GM12878 (cell line): ENCODE results near the gene BBS1. TPM values are rescaled to one million over a fixed set of nuclear protein-coding genes. Genes with fewer than 3 reads are reported as not detected.

Source experiments
- ATAC-seq: fragments of 200-7000 bp; cut with Tn5 transposase; 3 replicates; pipeline ENCODE4 v1.9.1; 2020; ENCODE audit warnings: mild to moderate bottlenecking, moderate library complexity
- BruUV-seq: library from RNA; stranded (reverse); fragments of 400-500 nt; replicated peaks from 2 replicates; lab custom pipeline; 2021; lab: Mats Ljungman, UMichigan
- CTCF ChIA-PET: fragments of 300-600 bp; sonication (Branson Sonifier 250); formaldehyde crosslinking; extraction: SDS; loops from one replicate; lab custom pipeline; 2021; ENCODE audit warnings: inconsistent platforms; lab: Yijun Ruan, JAX
- POLR2A ChIA-PET: fragments of 350-600 bp; formaldehyde crosslinking; extraction: SDS; loops from one replicate; lab custom pipeline; 2021; ENCODE audit warnings: inconsistent platforms; lab: Charles Lee
- RAD21 ChIA-PET: fragments of 300-600 bp; sonication (Branson Sonifier 250); formaldehyde crosslinking; loops from one replicate; lab custom pipeline; 2023; ENCODE audit warnings: antibody characterized with exemption; ENCODE audit not compliant: unreplicated experiment; lab: Charles Lee
- SMC1A ChIA-PET: fragments of 300-600 bp; sonication (Branson Sonifier 250); formaldehyde crosslinking; loops from one replicate; lab custom pipeline; 2023; ENCODE audit not compliant: unreplicated experiment, uncharacterized antibody; lab: Charles Lee
- DNase-seq: peaks from one replicate; pipeline ENCODE4 v3.0.0-alpha.2; 2011; ENCODE audit warnings: low read depth, low spot score
- FAIRE-seq: peaks from 3 replicates; lab custom pipeline; 2011; peaks lifted over from hg19 to GRCh38; lab: Jason Lieb, UNC
- H2AFZ ChIP-seq: 2 replicates; pipeline ENCODE4 v1.6.0; 2011; ENCODE audit warnings: low read depth, low read length, control low read depth; ENCODE audit not compliant: control insufficient read depth
- H3K27ac ChIP-seq: 2 replicates; pipeline ENCODE4 v1.5.1; 2011; ENCODE audit warnings: control low read depth; ENCODE audit not compliant: control insufficient read depth, insufficient read depth
- H3K27me3 ChIP-seq, 2 experiments: replicated peaks in 1 of 2; 2 replicates each; pipeline versions ENCODE4 v1.6.0 to v1.6.1; 2011; ENCODE audit warnings: low read length in 1 of 2; ENCODE audit not compliant: control insufficient read depth in 2 of 2, insufficient read depth in 2 of 2
- H3K36me3 ChIP-seq, 2 experiments: 2 replicates each; pipeline ENCODE4 v1.5.1; 2011; ENCODE audit warnings: low read length in 1 of 2; ENCODE audit not compliant: control insufficient read depth in 2 of 2, insufficient read depth in 2 of 2
- H3K4me1 ChIP-seq: 2 replicates; pipeline ENCODE4 v1.6.1; 2011; ENCODE audit warnings: mild to moderate bottlenecking, low read length, moderate library complexity, mixed read lengths; ENCODE audit not compliant: control insufficient read depth, insufficient read depth
- H3K4me2 ChIP-seq: 2 replicates; pipeline ENCODE4 v1.6.0; 2011; ENCODE audit warnings: control low read depth; ENCODE audit not compliant: control insufficient read depth, insufficient read depth
- H3K4me3 ChIP-seq: fragments of 200-600 bp; sonication (generic); 2 replicates; pipeline ENCODE4 v1.5.1; 2016
- H3K79me2 ChIP-seq: 2 replicates; pipeline ENCODE4 v1.6.0; 2011; ENCODE audit warnings: low read length; ENCODE audit not compliant: control insufficient read depth, insufficient read depth
- H3K9ac ChIP-seq: 2 replicates; pipeline ENCODE4 v1.8.0; 2011; ENCODE audit warnings: low read length, control low read depth, mixed read lengths; ENCODE audit not compliant: control insufficient read depth, insufficient read depth
- H3K9me3 ChIP-seq: replicated peaks from 3 replicates; pipeline ENCODE4 v1.5.1; 2011; ENCODE audit warnings: mild to moderate bottlenecking, low read length; ENCODE audit not compliant: control insufficient read depth, insufficient read depth
- H4K20me1 ChIP-seq: 2 replicates; pipeline ENCODE4 v1.6.0; 2011; ENCODE audit not compliant: control insufficient read depth, insufficient read depth
- IKZF1 ChIP-seq: fragments of 450-650 bp; conservative IDR thresholded peaks from 2 replicates; pipeline ENCODE4 v1.6.1; 2017; ENCODE audit warnings: antibody characterized with exemption, mild to moderate bottlenecking
- KAT2A ChIP-seq: conservative IDR thresholded peaks from 2 replicates; pipeline ENCODE4 v1.6.1; 2011; ENCODE audit warnings: low read depth, low read length; ENCODE audit not compliant: control insufficient read depth
- NR2C1 ChIP-seq: fragments of 450-650 bp; IDR thresholded peaks from 2 replicates; pipeline ENCODE4 v1.6.1; 2017; ENCODE audit warnings: antibody characterized with exemption, mild to moderate bottlenecking, moderate library complexity
- WGBS: methylation state at CpG from one replicate; pipeline ENCODE4 v1.1.6; 2016; ENCODE audit warnings: low lambda C conversion rate; ENCODE audit not compliant: insufficient replicate concordance, insufficient coverage; ENCODE audit errors: missing lambda C conversion rate; 5-methylcytosine and 5-hydroxymethylcytosine counted together
- in situ Hi-C: fragments of 300-500 bp; cut with MboI; formaldehyde crosslinking; loops from 9 replicates; pipeline ENCODE4 v1.14.3; 2018; ENCODE audit warnings: mixed read lengths
- intact Hi-C: fragments of 100-400 bp; cut with micrococcal nuclease; formaldehyde crosslinking; loops from one replicate; pipeline ENCODE4 v1.14.2; 2022; ENCODE audit not compliant: unreplicated experiment
- polyA plus RNA-seq, 11 experiments: library from polyadenylated mRNA; depleted of rRNA in 4 of 11; unstranded in 6 of 11; stranded (reverse) in 5 of 11; fragments of >200 nt; fragmentation: Nextera tagmentation in 4 of 11; fragmentation: Illumina TruSeq in 1 of 11; extraction: Ambion mirVana in 4 of 11; extraction: Trizol in 1 of 11; gene quantifications; 1 replicate in 1 of 11; 2 replicates in 10 of 11; pipeline versions ENCODE4 v1.2.1 to v1.2.3, GENCODE V29; 2011 to 2016; ENCODE audit warnings: inconsistent platforms in 2 of 11, missing spikeins in 2 of 11, low read depth in 1 of 11
- total RNA-seq, 4 experiments: library from RNA; depleted of rRNA in 3 of 4; stranded (reverse); fragments of >200 nt in 3 of 4; fragmentation: Illumina TruSeq in 1 of 4; extraction: Trizol in 1 of 4; gene quantifications; 2 replicates each; pipeline versions ENCODE4 v1.2.1 to v1.2.3, GENCODE V29; 2013 to 2021

Gene BBS1
- total and polyA plus RNA-seq, 10 of the 15 experiments (the other 5 are each of a cell fraction or from before 2014, with no cell fraction given) = 2.5 to 14.7 (median 8.7) TPM

DNA sequence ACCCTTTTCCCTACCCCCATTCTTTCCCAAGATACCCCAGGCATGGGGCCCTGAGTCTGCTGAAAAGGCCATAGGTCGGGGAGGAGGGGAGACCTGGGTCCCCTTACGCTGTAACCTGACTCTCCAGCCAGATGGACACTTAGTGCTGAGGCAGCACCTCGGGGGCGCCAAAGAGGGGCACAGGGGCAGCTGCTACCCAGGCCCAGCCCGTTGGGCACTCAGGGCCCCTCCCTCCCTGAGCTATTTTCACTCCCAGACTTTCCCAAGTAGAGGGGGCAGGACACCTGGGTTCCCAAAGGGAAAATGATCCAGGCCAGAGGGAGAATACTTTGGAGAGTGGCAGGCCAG is 37.2 kb downstream of the BBS1 start:
- in situ Hi-C loops = no loop called here
- DNase-seq (no peak), ATAC-seq (no peak), FAIRE-seq (no peak)
- Histone ChIP-seq H3K9me3 (no peaks in the 10 kb centered on the region), H3K4me2 (no peak overlapping the region), H3K27ac (no peak overlapping the region), H3K27me3 (no peaks in the 10 kb centered on the region), H3K9ac (no peak overlapping the region), H4K20me1 (no peaks in the 10 kb centered on the region), H3K4me1 (peaks cover 10% of the 10 kb centered on the region), H2AFZ (no peak overlapping the region), H3K79me2 (peaks cover 2% of the 10 kb centered on the region), H3K36me3 (no peaks in the 10 kb centered on the region; a peak in 1 of 4 replicates), H3K4me3 (no peak overlapping the region)
- no peak for TF ChIP-seq IKZF1
- WGBS = 65% methylated on average over 5 of the region's 5 CpGs
- intact Hi-C loops = no loop called here
- BruUV-seq = no TSS peak
- ChIA-PET CTCF (interaction anchor here (1.6 kb wide), 1 partner anchor 131 kb away, joined by 4 read pairs; the partner anchor contains the start of gene RBM4B), RAD21 (interaction anchor here (2.3 kb wide), 1 partner anchor 90 kb away, joined by 11 read pairs; the partner anchor contains the start of gene RBM4), SMC1A (no interaction called here), POLR2A (interaction anchor here (4.0 kb wide), 1 partner anchor 130 kb away, joined by 26 read pairs; the partner anchor contains the start of gene RBM4B)

DNA sequence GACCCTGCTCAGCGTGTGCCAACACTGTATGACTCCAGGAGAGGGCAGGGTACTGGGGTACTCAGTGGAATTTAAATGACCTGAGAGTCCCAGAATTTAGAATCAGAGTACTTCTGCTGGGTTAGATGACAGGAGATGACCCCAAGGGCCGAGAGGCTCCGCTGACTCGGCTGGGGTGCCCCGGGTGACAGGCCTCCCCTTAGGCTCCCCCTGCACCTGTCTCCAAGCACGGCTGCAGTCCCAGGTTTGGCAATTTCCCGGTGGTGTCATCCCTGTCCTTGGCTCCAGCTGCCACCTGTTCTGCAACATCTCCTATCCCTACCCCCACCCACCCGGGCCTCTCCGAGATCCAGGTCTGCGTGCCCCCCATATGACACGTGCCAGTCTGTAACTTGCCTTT is 37.6 kb downstream of the BBS1 start:
- Histone ChIP-seq H3K9ac (no peak overlapping the region), H3K27ac (no peak overlapping the region), H4K20me1 (no peaks in the 10 kb centered on the region), H3K4me3 (no peak overlapping the region), H2AFZ (no peak overlapping the region), H3K79me2 (peaks cover 2% of the 10 kb centered on the region), H3K9me3 (no peaks in the 10 kb centered on the region), H3K4me2 (no peak overlapping the region), H3K36me3 (no peaks in the 10 kb centered on the region), H3K27me3 (no peaks in the 10 kb centered on the region), H3K4me1 (peaks cover 10% of the 10 kb centered on the region)
- WGBS = 80% methylated on average over 11 of the region's 11 CpGs
- ATAC-seq (no peak), DNase-seq (no peak), FAIRE-seq (no peak)
- ChIA-PET POLR2A (no interaction called here), RAD21 (no interaction called here), SMC1A (no interaction called here), CTCF (interaction anchor here (1.6 kb wide), 1 partner anchor 130 kb away, joined by 4 read pairs; the partner anchor contains the start of gene RBM4B)
- TF ChIP-seq KAT2A (no peak), NR2C1 (no peak)
- intact Hi-C loops (no loop called here), in situ Hi-C loops (no loop called here)
- BruUV-seq = no TSS peak
